Measurements from ENCODE around the gene GIGYF2.

GRCh38 chr2:232680006-232680405, 17.1 kb upstream of the GIGYF2 start:
- TF ChIP-seq CTCF (IDR thresholded peaks at IDR 0.05), result no peak
- no peak for TF ChIP-seq POLR2AphosphoS5 (IDR thresholded peaks at IDR 0.05)
